Ishikawa (cell line): ENCODE results near the gene SEC24C.

ENCODE experiments used
- CREB1 ChIP-seq: IDR thresholded peaks from 2 replicates; pipeline ENCODE4 v1.6.1; 2012; ENCODE audit warnings: low read depth
- EGR1 ChIP-seq: IDR thresholded peaks from 2 replicates; pipeline ENCODE4 v1.6.1; 2012
- EP300 ChIP-seq: IDR thresholded peaks from 2 replicates; pipeline ENCODE4 v1.6.1; 2012; ENCODE audit warnings: borderline replicate concordance
- FOXM1 ChIP-seq: IDR thresholded peaks from 2 replicates; pipeline ENCODE4 v1.6.1; 2012; ENCODE audit warnings: low read depth, borderline replicate concordance
- NFIC ChIP-seq: IDR thresholded peaks from 2 replicates; pipeline ENCODE4 v1.6.1; 2012
- RAD21 ChIP-seq: IDR thresholded peaks from 2 replicates; pipeline ENCODE4 v1.6.1; 2012; ENCODE audit warnings: low read depth
- TCF12 ChIP-seq: IDR thresholded peaks from 2 replicates; pipeline ENCODE4 v1.6.1; 2012; ENCODE audit warnings: low read depth
- TF ChIP-seq, protein P1 (sequence below): IDR thresholded peaks from 2 replicates; pipeline ENCODE4 v1.6.1; 2012; ENCODE audit warnings: low read depth, mild to moderate bottlenecking
- TF ChIP-seq, protein P2 (sequence below): IDR thresholded peaks from 2 replicates; pipeline ENCODE4 v1.6.1; 2012
- TF ChIP-seq, protein P3 (sequence below): IDR thresholded peaks from 2 replicates; pipeline ENCODE4 v1.6.1; 2012

DNA sequence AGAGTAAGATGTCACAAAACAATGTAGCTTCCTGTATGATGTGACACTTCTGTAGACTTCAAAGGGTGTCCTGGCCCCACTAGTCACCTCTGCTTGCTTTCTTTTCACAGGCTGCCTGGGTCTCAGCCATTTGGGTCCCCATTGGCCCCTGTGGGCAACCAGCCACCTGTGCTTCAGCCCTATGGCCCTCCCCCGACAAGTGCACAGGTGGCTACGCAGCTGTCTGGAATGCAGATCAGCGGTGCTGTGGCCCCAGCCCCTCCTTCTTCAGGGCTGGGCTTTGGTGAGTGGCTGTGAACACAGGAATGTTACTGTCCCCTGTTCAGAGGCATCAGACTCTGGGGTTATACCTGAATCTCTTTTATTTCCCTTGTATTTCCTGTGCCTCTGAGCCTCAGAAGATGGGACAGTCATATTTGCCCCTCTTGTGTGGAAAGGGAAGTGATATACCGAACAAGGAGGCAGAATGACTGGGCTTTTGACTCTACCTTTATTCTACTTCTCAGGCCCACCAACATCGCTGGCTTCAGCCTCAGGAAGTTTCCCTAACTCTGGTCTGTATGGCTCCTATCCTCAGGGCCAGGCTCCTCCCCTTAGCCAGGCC, 15.4 kb downstream of the SEC24C start:
- no peak for TF ChIP-seq RAD21
- TF ChIP-seq CREB1, result no peak
- no peak for TF ChIP-seq NFIC
- no peak for TF ChIP-seq EP300
- TF ChIP-seq, protein P1, sequence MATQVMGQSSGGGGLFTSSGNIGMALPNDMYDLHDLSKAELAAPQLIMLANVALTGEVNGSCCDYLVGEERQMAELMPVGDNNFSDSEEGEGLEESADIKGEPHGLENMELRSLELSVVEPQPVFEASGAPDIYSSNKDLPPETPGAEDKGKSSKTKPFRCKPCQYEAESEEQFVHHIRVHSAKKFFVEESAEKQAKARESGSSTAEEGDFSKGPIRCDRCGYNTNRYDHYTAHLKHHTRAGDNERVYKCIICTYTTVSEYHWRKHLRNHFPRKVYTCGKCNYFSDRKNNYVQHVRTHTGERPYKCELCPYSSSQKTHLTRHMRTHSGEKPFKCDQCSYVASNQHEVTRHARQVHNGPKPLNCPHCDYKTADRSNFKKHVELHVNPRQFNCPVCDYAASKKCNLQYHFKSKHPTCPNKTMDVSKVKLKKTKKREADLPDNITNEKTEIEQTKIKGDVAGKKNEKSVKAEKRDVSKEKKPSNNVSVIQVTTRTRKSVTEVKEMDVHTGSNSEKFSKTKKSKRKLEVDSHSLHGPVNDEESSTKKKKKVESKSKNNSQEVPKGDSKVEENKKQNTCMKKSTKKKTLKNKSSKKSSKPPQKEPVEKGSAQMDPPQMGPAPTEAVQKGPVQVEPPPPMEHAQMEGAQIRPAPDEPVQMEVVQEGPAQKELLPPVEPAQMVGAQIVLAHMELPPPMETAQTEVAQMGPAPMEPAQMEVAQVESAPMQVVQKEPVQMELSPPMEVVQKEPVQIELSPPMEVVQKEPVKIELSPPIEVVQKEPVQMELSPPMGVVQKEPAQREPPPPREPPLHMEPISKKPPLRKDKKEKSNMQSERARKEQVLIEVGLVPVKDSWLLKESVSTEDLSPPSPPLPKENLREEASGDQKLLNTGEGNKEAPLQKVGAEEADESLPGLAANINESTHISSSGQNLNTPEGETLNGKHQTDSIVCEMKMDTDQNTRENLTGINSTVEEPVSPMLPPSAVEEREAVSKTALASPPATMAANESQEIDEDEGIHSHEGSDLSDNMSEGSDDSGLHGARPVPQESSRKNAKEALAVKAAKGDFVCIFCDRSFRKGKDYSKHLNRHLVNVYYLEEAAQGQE, result no peak
- TF ChIP-seq TCF12, result no peak
- TF ChIP-seq, protein P2, sequence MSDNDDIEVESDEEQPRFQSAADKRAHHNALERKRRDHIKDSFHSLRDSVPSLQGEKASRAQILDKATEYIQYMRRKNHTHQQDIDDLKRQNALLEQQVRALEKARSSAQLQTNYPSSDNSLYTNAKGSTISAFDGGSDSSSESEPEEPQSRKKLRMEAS, result no peak
- no peak for TF ChIP-seq FOXM1
- TF ChIP-seq, protein P3, sequence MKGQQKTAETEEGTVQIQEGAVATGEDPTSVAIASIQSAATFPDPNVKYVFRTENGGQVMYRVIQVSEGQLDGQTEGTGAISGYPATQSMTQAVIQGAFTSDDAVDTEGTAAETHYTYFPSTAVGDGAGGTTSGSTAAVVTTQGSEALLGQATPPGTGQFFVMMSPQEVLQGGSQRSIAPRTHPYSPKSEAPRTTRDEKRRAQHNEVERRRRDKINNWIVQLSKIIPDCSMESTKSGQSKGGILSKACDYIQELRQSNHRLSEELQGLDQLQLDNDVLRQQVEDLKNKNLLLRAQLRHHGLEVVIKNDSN, result no peak
- TF ChIP-seq EGR1, result no peak
